H9 (cell line): Measurements from ENCODE around the gene CLDN18. TPM values are rescaled to one million over a fixed set of nuclear protein-coding genes. Genes with fewer than 3 reads are reported as not detected.

Experiments
- DNase-seq: peaks from one replicate; pipeline ENCODE4 v3.0.0-alpha.2; 2017
- H2AFZ ChIP-seq: one replicate; pipeline ENCODE4 v1.6.1; 2013; ENCODE audit warnings: mild to moderate bottlenecking, low read length, control low read depth, moderate library complexity
- H2AK5ac ChIP-seq: 2 replicates; pipeline ENCODE4 v1.6.1; 2013; ENCODE audit warnings: low read length, control low read depth, mixed read lengths; ENCODE audit not compliant: insufficient read length
- H2BK120ac ChIP-seq: one replicate; pipeline ENCODE4 v1.6.1; 2013; ENCODE audit warnings: low read depth, mild to moderate bottlenecking, low read length, control low read depth, inconsistent platforms; ENCODE audit not compliant: poor library complexity, severe bottlenecking
- H2BK12ac ChIP-seq: 2 replicates; pipeline ENCODE4 v1.6.1; 2013; ENCODE audit warnings: low read length, control low read depth, mixed read lengths, low read depth; ENCODE audit not compliant: insufficient read length
- H2BK15ac ChIP-seq: 2 replicates; pipeline ENCODE4 v1.6.1; 2013; ENCODE audit warnings: low read depth, low read length, control low read depth
- H2BK20ac ChIP-seq: one replicate; pipeline ENCODE4 v1.6.1; 2013; ENCODE audit warnings: low read depth, mild to moderate bottlenecking, low read length, control low read depth, inconsistent platforms; ENCODE audit not compliant: poor library complexity, severe bottlenecking
- H2BK5ac ChIP-seq: 2 replicates; pipeline ENCODE4 v1.6.1; 2013; ENCODE audit warnings: low read length, control low read depth, mixed read lengths; ENCODE audit not compliant: insufficient read length
- H3K14ac ChIP-seq: 2 replicates; pipeline ENCODE4 v1.6.1; 2013; ENCODE audit warnings: low read length, control low read depth; ENCODE audit not compliant: insufficient read depth
- H3K18ac ChIP-seq: 2 replicates; pipeline ENCODE4 v1.6.1; 2013; ENCODE audit warnings: low read depth, mild to moderate bottlenecking, mixed read lengths, low read length, control low read depth; ENCODE audit not compliant: insufficient read length
- H3K23ac ChIP-seq: 2 replicates; pipeline ENCODE4 v1.6.1; 2013; ENCODE audit warnings: low read length, control low read depth, mixed read lengths, low read depth; ENCODE audit not compliant: insufficient read length
- H3K23me2 ChIP-seq: 2 replicates; pipeline ENCODE4 v1.6.1; 2013; ENCODE audit warnings: low read depth, mild to moderate bottlenecking, mixed read lengths, low read length, control low read depth; ENCODE audit not compliant: insufficient read length, poor library complexity, severe bottlenecking
- H3K27ac ChIP-seq: 2 replicates; pipeline ENCODE4 v1.5.1; 2013; ENCODE audit warnings: low read length, control low read depth, mixed read lengths, low read depth; ENCODE audit not compliant: insufficient read length
- H3K27me3 ChIP-seq: 2 replicates; pipeline ENCODE4 v1.6.1; 2013; ENCODE audit warnings: low read length, control low read depth, inconsistent platforms; ENCODE audit not compliant: insufficient read depth
- H3K4ac ChIP-seq: 2 replicates; pipeline ENCODE4 v1.6.1; 2013; ENCODE audit warnings: low read depth, mild to moderate bottlenecking, control low read depth, inconsistent platforms, low read length, moderate library complexity
- H3K4me1 ChIP-seq: 2 replicates; pipeline ENCODE4 v1.6.1; 2013; ENCODE audit warnings: low read length, control low read depth, inconsistent platforms; ENCODE audit not compliant: insufficient read depth
- H3K4me2 ChIP-seq: 2 replicates; pipeline ENCODE4 v1.6.1; 2013; ENCODE audit warnings: low read length, control low read depth, mixed read lengths; ENCODE audit not compliant: insufficient read length, insufficient read depth
- H3K56ac ChIP-seq: 2 replicates; pipeline ENCODE4 v1.6.1; 2013; ENCODE audit warnings: low read depth, mild to moderate bottlenecking, mixed read lengths, low read length, control low read depth; ENCODE audit not compliant: insufficient read length
- H3K79me1 ChIP-seq: 2 replicates; pipeline ENCODE4 v1.6.1; 2013; ENCODE audit warnings: low read depth, mild to moderate bottlenecking, moderate library complexity, low read length, control low read depth, inconsistent platforms; ENCODE audit not compliant: insufficient read depth, poor library complexity, severe bottlenecking
- H3K79me2 ChIP-seq: 2 replicates; pipeline ENCODE4 v1.6.1; 2013; ENCODE audit warnings: low read length, control low read depth, inconsistent platforms; ENCODE audit not compliant: insufficient read depth
- H3K9ac ChIP-seq: 2 replicates; pipeline ENCODE4 v1.6.1; 2013; ENCODE audit warnings: low read length, control low read depth, mixed read lengths; ENCODE audit not compliant: insufficient read length; ENCODE audit errors: extremely low read depth
- H3K9me3 ChIP-seq: one replicate; pipeline ENCODE4 v1.6.1; 2013; ENCODE audit warnings: low read depth, low read length, inconsistent platforms; ENCODE audit not compliant: control insufficient read depth
- H3T11ph ChIP-seq: one replicate; pipeline ENCODE4 v1.6.1; 2013; ENCODE audit warnings: mild to moderate bottlenecking, low read length, control low read depth, inconsistent platforms
- H4K20me1 ChIP-seq: one replicate; pipeline ENCODE4 v1.6.1; 2013; ENCODE audit not compliant: control insufficient read depth, insufficient read length, insufficient read depth
- H4K5ac ChIP-seq: 2 replicates; pipeline ENCODE4 v1.6.1; 2013; ENCODE audit warnings: low read depth, mild to moderate bottlenecking, mixed read lengths, low read length, control low read depth; ENCODE audit not compliant: insufficient read length
- H4K8ac ChIP-seq: replicated peaks from 2 replicates; pipeline ENCODE4 v1.6.1; 2013; ENCODE audit warnings: low read length, control low read depth, mixed read lengths, low read depth; ENCODE audit not compliant: insufficient read length
- H4K91ac ChIP-seq: 2 replicates; pipeline ENCODE4 v1.6.1; 2013; ENCODE audit warnings: low read depth, mild to moderate bottlenecking, moderate library complexity, mixed read lengths, low read length, control low read depth; ENCODE audit not compliant: insufficient read length
- H3K27ac Mint-ChIP-seq, 3 experiments: 2 replicates in 2 of 3; 3 replicates in 1 of 3; pipeline ENCODE4 v1.8.0; 2020 to 2021; ENCODE audit warnings: mixed read lengths in 3 of 3, mild to moderate bottlenecking in 1 of 3, moderate library complexity in 1 of 3
- H3K27me3 Mint-ChIP-seq: 2 replicates; pipeline ENCODE4 v1.8.0; 2021; ENCODE audit warnings: low read depth, mild to moderate bottlenecking, moderate library complexity, mixed read lengths
- H3K36me3 Mint-ChIP-seq, 3 experiments: 2 replicates in 2 of 3; 3 replicates in 1 of 3; pipeline ENCODE4 v1.8.0; 2020 to 2021; ENCODE audit warnings: low read depth in 3 of 3, mixed read lengths in 3 of 3; ENCODE audit not compliant: insufficient read depth in 1 of 3
- H3K4me1 Mint-ChIP-seq, 2 experiments: 2 replicates each; pipeline ENCODE4 v1.8.0; 2020; ENCODE audit warnings: mixed read lengths in 2 of 2
- H3K4me3 Mint-ChIP-seq, 2 experiments: 2 replicates in 1 of 2; 3 replicates in 1 of 2; pipeline ENCODE4 v1.8.0; 2020 to 2021; ENCODE audit warnings: mild to moderate bottlenecking in 2 of 2, mixed read lengths in 2 of 2, moderate library complexity in 1 of 2
- H3K9me3 Mint-ChIP-seq, 2 experiments: 2 replicates in 1 of 2; 3 replicates in 1 of 2; pipeline ENCODE4 v1.8.0; 2020; ENCODE audit warnings: mild to moderate bottlenecking in 2 of 2, mixed read lengths in 2 of 2, moderate library complexity in 1 of 2
- total RNA-seq: library from RNA; stranded (reverse); gene quantifications from 2 replicates; pipeline ENCODE4 v1.2.1, GENCODE V29; 2021
- TF ChIP-seq, protein P1 (sequence below): fragments of 200-600 bp; sonication (generic); conservative IDR thresholded peaks from 3 replicates; pipeline ENCODE4 v1.8.0; 2021; ENCODE audit warnings: antibody characterized with exemption, mild to moderate bottlenecking

Gene CLDN18
- total RNA-seq, 1 experiment from 2014 or later = not detected

DNA sequence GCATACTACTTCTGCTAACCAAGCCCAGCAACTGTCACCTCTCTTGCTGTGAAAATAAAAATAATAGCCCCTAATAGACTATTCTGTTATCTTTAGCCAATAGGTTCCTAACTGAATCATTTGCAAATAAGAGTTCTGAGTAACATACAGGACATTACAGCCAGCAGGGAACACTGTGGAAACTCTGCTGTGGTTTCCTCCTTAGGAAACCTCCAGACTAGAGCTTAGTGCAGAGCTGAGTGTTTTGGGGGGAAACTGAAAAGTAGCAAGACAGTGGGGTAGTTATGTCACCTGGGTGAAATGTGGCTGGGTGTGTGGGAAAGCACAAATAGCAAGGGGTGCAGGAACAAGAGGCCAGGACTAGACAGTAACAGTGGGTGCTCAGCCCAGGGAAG is 73.0 kb downstream of the CLDN18 start:
- no peaks in the 10 kb centered on the region for H3K79me2 ChIP-seq
- no peak overlapping the region for H3K9ac ChIP-seq
- no peak overlapping the region for H2BK15ac ChIP-seq
- no peak overlapping the region for H4K5ac ChIP-seq
- H3K14ac ChIP-seq = no peak overlapping the region
- H2AFZ ChIP-seq = no peak overlapping the region
- no peak overlapping the region for H4K91ac ChIP-seq
- Mint-ChIP-seq H3K9me3 (no peaks in the 10 kb centered on the region), H3K36me3 (peaks cover 24 to 51% (median 42%) of the 10 kb centered on the region in 3 experiments), H3K4me3 (no peak overlapping the region), H3K27ac (peak overlapping the region in 1 of 3 experiments; percentile 65; a peak in 1 of 7 replicates), H3K27me3 (no peaks in the 10 kb centered on the region), H3K4me1 (peaks cover 0 to 8% of the 10 kb centered on the region in 2 experiments; a peak in 1 of 4 replicates)
- H2BK12ac ChIP-seq = no peak overlapping the region
- no peaks in the 10 kb centered on the region for H3K79me1 ChIP-seq
- H4K20me1 ChIP-seq = no peaks in the 10 kb centered on the region
- no peak overlapping the region for H2BK120ac ChIP-seq
- no peak overlapping the region for H2BK20ac ChIP-seq
- no peak overlapping the region for H3K23ac ChIP-seq
- H3K56ac ChIP-seq = no peak overlapping the region
- no peak overlapping the region for H4K8ac ChIP-seq
- H3K4me2 ChIP-seq = no peak overlapping the region
- no peaks in the 10 kb centered on the region for H3K27me3 ChIP-seq
- H3K9me3 ChIP-seq = no peaks in the 10 kb centered on the region
- no peak for DNase-seq
- H3K4ac ChIP-seq = no peak overlapping the region
- no peaks in the 10 kb centered on the region for H3K23me2 ChIP-seq
- H3K18ac ChIP-seq = no peak overlapping the region
- H3K4me1 ChIP-seq = no peaks in the 10 kb centered on the region
- TF ChIP-seq, protein P1, sequence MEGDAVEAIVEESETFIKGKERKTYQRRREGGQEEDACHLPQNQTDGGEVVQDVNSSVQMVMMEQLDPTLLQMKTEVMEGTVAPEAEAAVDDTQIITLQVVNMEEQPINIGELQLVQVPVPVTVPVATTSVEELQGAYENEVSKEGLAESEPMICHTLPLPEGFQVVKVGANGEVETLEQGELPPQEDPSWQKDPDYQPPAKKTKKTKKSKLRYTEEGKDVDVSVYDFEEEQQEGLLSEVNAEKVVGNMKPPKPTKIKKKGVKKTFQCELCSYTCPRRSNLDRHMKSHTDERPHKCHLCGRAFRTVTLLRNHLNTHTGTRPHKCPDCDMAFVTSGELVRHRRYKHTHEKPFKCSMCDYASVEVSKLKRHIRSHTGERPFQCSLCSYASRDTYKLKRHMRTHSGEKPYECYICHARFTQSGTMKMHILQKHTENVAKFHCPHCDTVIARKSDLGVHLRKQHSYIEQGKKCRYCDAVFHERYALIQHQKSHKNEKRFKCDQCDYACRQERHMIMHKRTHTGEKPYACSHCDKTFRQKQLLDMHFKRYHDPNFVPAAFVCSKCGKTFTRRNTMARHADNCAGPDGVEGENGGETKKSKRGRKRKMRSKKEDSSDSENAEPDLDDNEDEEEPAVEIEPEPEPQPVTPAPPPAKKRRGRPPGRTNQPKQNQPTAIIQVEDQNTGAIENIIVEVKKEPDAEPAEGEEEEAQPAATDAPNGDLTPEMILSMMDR = no peak
- H3K27ac ChIP-seq = no peak overlapping the region
- H3T11ph ChIP-seq = no peak overlapping the region
- no peak overlapping the region for H2BK5ac ChIP-seq
- no peak overlapping the region for H2AK5ac ChIP-seq

Other genes starting within 250 kb of the CLDN18 start
- gene SOX14, start 245.8 kb upstream of the CLDN18 start, total RNA-seq = 0.35 and 0.57 TPM in 2 replicates
- 9.2 and 10.4 TPM in 2 replicates for gene DZIP1L, start 105.4 kb downstream of the CLDN18 start, total RNA-seq
- gene A4GNT, start 122.2 kb downstream of the CLDN18 start, total RNA-seq = not detected in 2 replicates
- 20.8 and 21.6 TPM in 2 replicates for gene DBR1, start 164.8 kb downstream of the CLDN18 start, total RNA-seq
- gene ARMC8, start 177.1 kb downstream of the CLDN18 start, total RNA-seq = 54.7 and 63.6 TPM in 2 replicates